Measurements from ENCODE around the gene CLEC10A.

DNA sequence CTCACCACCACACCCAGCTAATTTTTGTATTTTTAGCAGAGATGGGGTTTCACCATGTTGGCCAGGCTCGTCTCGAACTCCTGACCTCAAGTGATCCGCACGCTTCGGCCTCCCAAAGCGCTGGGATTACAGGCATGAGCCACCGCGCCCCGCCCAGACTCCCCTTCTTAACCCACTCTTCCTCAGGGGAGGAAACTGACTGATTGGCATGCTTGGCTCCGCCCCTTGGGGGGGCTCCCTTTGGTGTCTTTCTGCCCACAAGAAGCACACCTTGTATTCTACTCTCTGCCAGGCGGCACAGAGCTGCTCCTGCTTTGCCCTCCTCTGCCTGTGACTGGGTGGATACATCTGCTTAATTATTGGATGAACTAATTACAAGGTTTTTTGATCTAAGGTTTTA lies 39.3 kb upstream of the CLEC10A start:
- TF ChIP-seq, protein P1, sequence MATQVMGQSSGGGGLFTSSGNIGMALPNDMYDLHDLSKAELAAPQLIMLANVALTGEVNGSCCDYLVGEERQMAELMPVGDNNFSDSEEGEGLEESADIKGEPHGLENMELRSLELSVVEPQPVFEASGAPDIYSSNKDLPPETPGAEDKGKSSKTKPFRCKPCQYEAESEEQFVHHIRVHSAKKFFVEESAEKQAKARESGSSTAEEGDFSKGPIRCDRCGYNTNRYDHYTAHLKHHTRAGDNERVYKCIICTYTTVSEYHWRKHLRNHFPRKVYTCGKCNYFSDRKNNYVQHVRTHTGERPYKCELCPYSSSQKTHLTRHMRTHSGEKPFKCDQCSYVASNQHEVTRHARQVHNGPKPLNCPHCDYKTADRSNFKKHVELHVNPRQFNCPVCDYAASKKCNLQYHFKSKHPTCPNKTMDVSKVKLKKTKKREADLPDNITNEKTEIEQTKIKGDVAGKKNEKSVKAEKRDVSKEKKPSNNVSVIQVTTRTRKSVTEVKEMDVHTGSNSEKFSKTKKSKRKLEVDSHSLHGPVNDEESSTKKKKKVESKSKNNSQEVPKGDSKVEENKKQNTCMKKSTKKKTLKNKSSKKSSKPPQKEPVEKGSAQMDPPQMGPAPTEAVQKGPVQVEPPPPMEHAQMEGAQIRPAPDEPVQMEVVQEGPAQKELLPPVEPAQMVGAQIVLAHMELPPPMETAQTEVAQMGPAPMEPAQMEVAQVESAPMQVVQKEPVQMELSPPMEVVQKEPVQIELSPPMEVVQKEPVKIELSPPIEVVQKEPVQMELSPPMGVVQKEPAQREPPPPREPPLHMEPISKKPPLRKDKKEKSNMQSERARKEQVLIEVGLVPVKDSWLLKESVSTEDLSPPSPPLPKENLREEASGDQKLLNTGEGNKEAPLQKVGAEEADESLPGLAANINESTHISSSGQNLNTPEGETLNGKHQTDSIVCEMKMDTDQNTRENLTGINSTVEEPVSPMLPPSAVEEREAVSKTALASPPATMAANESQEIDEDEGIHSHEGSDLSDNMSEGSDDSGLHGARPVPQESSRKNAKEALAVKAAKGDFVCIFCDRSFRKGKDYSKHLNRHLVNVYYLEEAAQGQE (IDR thresholded peaks at IDR 0.05; ENCODE audit: insufficient read depth in 1 of 2, low read depth in 2 of 2, low read length in 2 of 2): no peak
- TF ChIP-seq POLR2AphosphoS5 (IDR thresholded peaks at IDR 0.05; ENCODE audit: low read depth, low read length): no peak
- no peak for TF ChIP-seq TAF1 (IDR thresholded peaks at IDR 0.05; ENCODE audit: borderline replicate concordance, insufficient read depth, low read length)
